AG04450 (cell line): ENCODE data around the gene SYT6. TPM values are rescaled to one million over a fixed set of nuclear protein-coding genes. Genes with fewer than 3 reads are reported as not detected.

Experiments
- CTCF ChIA-PET: fragments of 300-600, 350-600 bp; formaldehyde crosslinking; extraction: SDS; loops from one replicate; lab custom pipeline; 2022; ENCODE audit warnings: antibody characterized with exemption, inconsistent platforms; lab: Charles Lee
- POLR2A ChIA-PET: fragments of 350-600 bp; formaldehyde crosslinking; extraction: SDS; loops from one replicate; lab custom pipeline; 2021; ENCODE audit warnings: antibody characterized with exemption, inconsistent platforms; lab: Yijun Ruan, JAX
- DNase-seq: peaks from one replicate; pipeline ENCODE4 v3.0.0-alpha.2; 2011; ENCODE audit warnings: low read depth, low spot score
- H3K27ac ChIP-seq: one replicate; pipeline ENCODE4 v1.5.1; 2012; ENCODE audit warnings: low read depth, low read length, control low read depth
- H3K27me3 ChIP-seq: one replicate; pipeline ENCODE4 v1.6.0; 2012; ENCODE audit warnings: low read length; ENCODE audit not compliant: control insufficient read depth, insufficient read depth
- H3K4me3 ChIP-seq: 2 replicates; pipeline ENCODE4 v1.5.1; 2011; ENCODE audit warnings: mild to moderate bottlenecking, low read depth, low read length, control low read depth
- H3K9me3 ChIP-seq: 2 replicates; pipeline ENCODE4 v1.5.1; 2012; ENCODE audit warnings: low read length; ENCODE audit not compliant: control insufficient read depth, insufficient read depth
- CTCF ChIP-seq: IDR thresholded peaks from 2 replicates; pipeline ENCODE4 v1.5.1; 2011; ENCODE audit warnings: low read depth, low read length, control low read depth, inconsistent platforms
- polyA plus RNA-seq: library from polyadenylated mRNA; depleted of rRNA; stranded (reverse); fragments of >200 nt; gene quantifications from 2 replicates; pipeline ENCODE4 v1.2.3, GENCODE V29; 2011

Gene SYT6
- polyA plus RNA-seq, 1 experiment: not detected

DNA sequence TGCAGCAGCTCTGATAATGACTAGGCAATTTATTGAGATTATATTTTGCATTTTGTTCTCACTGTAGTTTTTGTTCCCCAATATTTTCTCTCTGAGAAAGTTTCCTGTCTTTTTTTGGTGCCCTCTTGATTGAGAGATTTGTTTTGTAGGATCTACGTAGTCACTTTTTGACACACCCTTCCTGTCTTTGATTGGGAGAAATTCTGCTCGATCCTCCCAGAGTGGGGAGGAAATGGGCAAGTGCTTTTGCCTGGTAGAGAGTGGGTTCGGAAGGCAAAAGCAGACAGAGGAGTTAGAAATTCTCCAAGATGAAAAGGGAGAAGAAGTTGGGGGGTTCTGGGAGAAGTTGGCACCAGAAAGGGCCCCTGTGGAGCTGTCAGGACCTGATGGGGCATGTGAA lies 42.1 kb upstream of the SYT6 start:
- H3K27ac ChIP-seq: no peak overlapping the region
- peaks cover 4% of the 10 kb centered on the region for H3K27me3 ChIP-seq
- H3K9me3 ChIP-seq: no peaks in the 10 kb centered on the region
- H3K4me3 ChIP-seq: no peak overlapping the region
- no peak for DNase-seq
- no peak for TF ChIP-seq CTCF
- POLR2A ChIA-PET: no interaction called here
- CTCF ChIA-PET: no interaction called here

DNA sequence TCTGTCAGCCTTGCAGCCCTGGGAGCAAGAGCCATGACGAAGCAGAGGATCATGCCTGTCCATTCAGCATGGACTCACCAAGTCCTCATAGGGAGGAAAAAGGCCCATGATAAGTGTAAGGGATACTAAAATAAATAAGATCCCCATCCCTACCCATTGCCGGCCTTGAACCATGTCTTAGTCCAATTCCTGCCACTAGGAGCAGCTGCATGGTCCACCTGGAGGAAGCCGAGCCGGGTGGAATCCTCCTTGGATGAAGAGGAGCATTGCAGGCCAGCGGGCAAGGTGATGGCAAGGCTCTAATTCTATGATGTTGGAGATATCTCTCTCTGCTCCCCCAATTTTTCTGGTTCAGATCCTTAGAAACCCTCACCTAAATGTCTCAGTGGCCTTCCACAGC lies 38.7 kb upstream of the SYT6 start:
- no peaks in the 10 kb centered on the region for H3K27me3 ChIP-seq
- H3K9me3 ChIP-seq: no peaks in the 10 kb centered on the region
- no peak for DNase-seq
- no peak overlapping the region for H3K27ac ChIP-seq
- H3K4me3 ChIP-seq: no peak overlapping the region
- no peak for TF ChIP-seq CTCF
- ChIA-PET POLR2A (no interaction called here), CTCF (no interaction called here)

- TF ChIP-seq CTCF: no peak
- POLR2A ChIA-PET: no interaction called here
- Histone ChIP-seq H3K27ac (no peak overlapping the region), H3K9me3 (no peaks in the 10 kb centered on the region), H3K4me3 (no peak overlapping the region), H3K27me3 (no peaks in the 10 kb centered on the region)
- no peak for DNase-seq
- CTCF ChIA-PET: no interaction called here
Measured at GRCh38 chr1:114189398-114189797, 35.7 kb upstream of the SYT6 start.

DNA sequence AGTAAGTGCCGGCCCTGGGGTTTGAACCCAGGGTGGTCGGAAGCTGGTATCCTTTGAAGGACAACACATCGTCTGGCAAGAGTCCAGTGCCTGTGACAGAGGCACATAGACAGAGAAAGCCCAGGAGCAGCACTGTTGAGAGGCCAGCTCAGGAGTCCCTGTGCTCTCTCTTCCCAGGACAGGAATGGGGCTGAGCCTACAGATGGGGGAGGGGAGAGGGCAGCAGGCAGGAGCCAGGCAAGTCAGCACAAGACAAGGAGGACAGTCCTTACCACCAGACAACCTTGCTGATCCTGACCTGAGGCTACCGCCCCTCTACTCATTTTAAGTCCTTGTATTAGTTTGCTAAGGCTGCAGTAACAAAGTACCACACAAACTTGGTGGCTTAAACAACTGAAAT lies 27.7 kb upstream of the SYT6 start:
- Histone ChIP-seq H3K27ac (no peak overlapping the region), H3K9me3 (no peaks in the 10 kb centered on the region), H3K27me3 (peaks cover 3% of the 10 kb centered on the region), H3K4me3 (no peak overlapping the region)
- TF ChIP-seq CTCF: no peak
- ChIA-PET CTCF (no interaction called here), POLR2A (no interaction called here)
- no peak for DNase-seq

DNA sequence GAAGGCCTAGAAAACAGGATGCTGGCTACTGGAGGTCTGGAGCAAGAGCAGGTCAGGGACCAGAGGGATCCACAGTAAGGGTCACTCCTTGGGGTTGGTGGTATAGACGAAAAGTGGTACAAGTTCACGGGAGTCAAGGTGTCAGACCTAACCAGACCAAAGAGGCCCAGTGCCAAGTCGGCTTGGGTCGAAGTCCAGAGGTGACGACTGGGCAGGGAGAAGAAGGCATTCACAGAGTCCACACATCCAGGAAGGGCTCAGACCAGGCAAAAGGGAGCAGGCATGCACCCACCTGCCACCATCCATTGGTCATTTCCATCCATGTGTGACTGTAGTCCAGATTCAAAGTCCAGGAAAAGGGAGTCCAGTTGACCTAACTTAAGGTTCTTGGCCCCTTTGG lies 27.1 kb upstream of the SYT6 start:
- POLR2A ChIA-PET: no interaction called here
- TF ChIP-seq CTCF: no peak
- CTCF ChIA-PET: no interaction called here
- no peaks in the 10 kb centered on the region for H3K9me3 ChIP-seq
- no peak overlapping the region for H3K4me3 ChIP-seq
- DNase-seq: no peak
- peaks cover 3% of the 10 kb centered on the region for H3K27me3 ChIP-seq
- no peak overlapping the region for H3K27ac ChIP-seq
